ENCODE results near the gene ALDH1L1. TPM values are rescaled to one million over a fixed set of nuclear protein-coding genes. Genes with fewer than 3 reads are reported as not detected.

Gene ALDH1L1
- total and polyA plus RNA-seq, 5 experiments from 2014 or later: not detected

Other genes starting within 250 kb of the ALDH1L1 start
- gene ROPN1B, start 211.4 kb downstream of the ALDH1L1 start, total RNA-seq: not detected
- gene ROPN1B, start 211.4 kb downstream of the ALDH1L1 start, polyA plus RNA-seq: not detected
- gene SLC41A3, start 96.5 kb downstream of the ALDH1L1 start, total RNA-seq: 10 to 100 TPM; 32.8 to 34.6 TPM
- 10 to 100 TPM; 21.4 to 26.9 (median 24.3) TPM for gene SLC41A3, start 96.5 kb downstream of the ALDH1L1 start, polyA plus RNA-seq
- gene KLF15, start 176.8 kb upstream of the ALDH1L1 start, total RNA-seq: 1 to 10 TPM; 1.2 to 1.6 TPM
- not detected for gene KLF15, start 176.8 kb upstream of the ALDH1L1 start, polyA plus RNA-seq
- gene CFAP100, start 214.3 kb upstream of the ALDH1L1 start, total RNA-seq: not detected
- gene CFAP100, start 214.3 kb upstream of the ALDH1L1 start, polyA plus RNA-seq: not detected

All from naive thymus-derived CD8-positive, alpha-beta T cell (primary cell).